Type B pancreatic cell (in vitro differentiated cells): Measurements from ENCODE around the gene WDR64. TPM values are rescaled to one million over a fixed set of nuclear protein-coding genes. Genes with fewer than 3 reads are reported as not detected.
"Not testable (repeated sequence)": the region's sequence is repeated elsewhere in the genome, so short reads cannot be mapped to it uniquely, and the experiment has no call there.

Experiments used
- DNase-seq: peaks from one replicate; pipeline ENCODE4 v3.0.0; 2021; ENCODE audit warnings: mixed read lengths; ENCODE audit not compliant: unreplicated experiment; ENCODE audit errors: extremely low spot score
- H3K27ac Mint-ChIP-seq: 2 replicates; pipeline ENCODE4 v1.8.0; 2021; ENCODE audit warnings: mild to moderate bottlenecking, mixed read lengths
- H3K27me3 Mint-ChIP-seq: 2 replicates; pipeline ENCODE4 v1.8.0; 2021; ENCODE audit warnings: mixed read lengths
- H3K36me3 Mint-ChIP-seq: 2 replicates; pipeline ENCODE4 v1.8.0; 2021; ENCODE audit warnings: mixed read lengths
- H3K4me1 Mint-ChIP-seq: one replicate; pipeline ENCODE4 v1.8.0; 2021; ENCODE audit warnings: mixed read lengths; ENCODE audit not compliant: unreplicated experiment
- H3K4me3 Mint-ChIP-seq: 2 replicates; pipeline ENCODE4 v1.8.0; 2021; ENCODE audit warnings: mild to moderate bottlenecking, mixed read lengths
- H3K9me3 Mint-ChIP-seq: 2 replicates; pipeline ENCODE4 v1.8.0; 2021; ENCODE audit warnings: mixed read lengths
- CTCF ChIP-seq: fragments of 200-600 bp; sonication (generic); conservative IDR thresholded peaks from 2 replicates; pipeline ENCODE4 v1.5.0; 2021; ENCODE audit warnings: antibody characterized with exemption, mild to moderate bottlenecking
- total RNA-seq: library from RNA; stranded (reverse); gene quantifications from 2 replicates; pipeline ENCODE4 v1.2.1, GENCODE V29; 2021; ENCODE audit warnings: low replicate concordance

The WDR64 gene
- total RNA-seq, 1 donor from 2014 or later: not detected

GRCh38 chr1:241819340-241819866 is 167.3 kb downstream of the WDR64 start:
- H3K9me3 Mint-ChIP-seq: no peaks in the 10 kb centered on the region

GRCh38 chr1:241821363-241821762 is 169.3 kb downstream of the WDR64 start:
- H3K27ac Mint-ChIP-seq: no peak overlapping the region
- H3K4me1 Mint-ChIP-seq: no peaks in the 10 kb centered on the region
- no peaks in the 10 kb centered on the region for H3K9me3 Mint-ChIP-seq
- peaks cover 10% of the 10 kb centered on the region for H3K27me3 Mint-ChIP-seq
- no peak overlapping the region for H3K4me3 Mint-ChIP-seq
- no peak for TF ChIP-seq CTCF
- DNase-seq: no peak
- H3K36me3 Mint-ChIP-seq: no peaks in the 10 kb centered on the region

More at GRCh38 chr1:241819340-241819866, 167.3 kb downstream of the WDR64 start:
- Mint-ChIP-seq H3K27ac (no peak overlapping the region), H3K36me3 (no peaks in the 10 kb centered on the region), H3K4me1 (no peaks in the 10 kb centered on the region), H3K4me3 (no peak overlapping the region), H3K27me3 (peaks cover 10% of the 10 kb centered on the region)
- TF ChIP-seq CTCF: no peak
- no peak for DNase-seq

GRCh38 chr1:241822846-241823245 is 170.8 kb downstream of the WDR64 start:
- DNase-seq: no peak
- Mint-ChIP-seq H3K27me3 (peaks cover 8% of the 10 kb centered on the region), H3K4me1 (no peaks in the 10 kb centered on the region), H3K4me3 (no peak overlapping the region), H3K27ac (no peak overlapping the region), H3K9me3 (no peaks in the 10 kb centered on the region), H3K36me3 (no peaks in the 10 kb centered on the region)
- TF ChIP-seq CTCF: no peak

GRCh38 chr1:241823925-241824324 is 171.8 kb downstream of the WDR64 start:
- Mint-ChIP-seq H3K4me1 (peaks cover 5% of the 10 kb centered on the region), H3K9me3 (no peaks in the 10 kb centered on the region), H3K36me3 (no peaks in the 10 kb centered on the region), H3K27me3 (peaks cover 4% of the 10 kb centered on the region), H3K27ac (no peak overlapping the region), H3K4me3 (no peak overlapping the region)
- no peak for TF ChIP-seq CTCF
- DNase-seq: no peak

- no peak for TF ChIP-seq CTCF
- Mint-ChIP-seq H3K4me1 (peaks cover 11% of the 10 kb centered on the region), H3K4me3 (no peak overlapping the region), H3K36me3 (no peaks in the 10 kb centered on the region), H3K9me3 (no peaks in the 10 kb centered on the region), H3K27me3 (no peaks in the 10 kb centered on the region), H3K27ac (no peak overlapping the region)
- DNase-seq: no peak
Measured at GRCh38 chr1:241825581-241825980, 173.5 kb downstream of the WDR64 start.

GRCh38 chr1:241826613-241827012 is 174.5 kb downstream of the WDR64 start:
- not testable (repeated sequence) for DNase-seq, H3K4me3 Mint-ChIP-seq, H3K9me3 Mint-ChIP-seq, H3K27me3 Mint-ChIP-seq, H3K36me3 Mint-ChIP-seq, H3K27ac Mint-ChIP-seq
- peaks cover 11% of the 10 kb centered on the region for H3K4me1 Mint-ChIP-seq
